Aorta (tissue), 4 donors: ENCODE results near the gene CYB5D1. TPM values are rescaled to one million over a fixed set of nuclear protein-coding genes. Genes with fewer than 3 reads are reported as not detected.

ENCODE experiments used
- polyA plus RNA-seq, 2 donors: library from polyadenylated mRNA; stranded (reverse); fragments of 200-250 nt; gene quantifications; one replicate each; pipeline ENCODE4 v1.2.3, GENCODE V29; 2013
- total RNA-seq, 2 donors: library from RNA; stranded (reverse); fragmentation: NEBNext Ultra II Directional; extraction: Animal tissue kit (Norgen Biotek cat#: 25700); gene quantifications; one replicate each; pipeline ENCODE4 v1.2.1, GENCODE V29; 2021
- donor health status: healthy with polysubstance abuse.
- donor health status: Bipolar disorder and iron deficiency.
- donor health status: DM: no; HTN: no; CAD: no.
- donor health status: DM: yes; HTN: yes; CAD: no.

The CYB5D1 gene
- total and polyA plus RNA-seq, 4 donors: 6.1 to 12.5 (median 9.4) TPM

Other genes with a start within 250 kb of the CYB5D1 start
- gene FXR2, start 243.1 kb upstream of the CYB5D1 start, total RNA-seq: 10 to 100 TPM; 25.3 to 31.1 TPM
- 10 to 100 TPM; 21.2 to 36.5 TPM for gene FXR2, start 243.1 kb upstream of the CYB5D1 start, polyA plus RNA-seq
- gene SAT2, start 230.2 kb upstream of the CYB5D1 start, total RNA-seq: 10 to 100 TPM; 45.9 to 67.4 TPM
- 100 to 1,000 TPM; 152 to 180 TPM for gene SAT2, start 230.2 kb upstream of the CYB5D1 start, polyA plus RNA-seq
- under 1 TPM in 1 of 2 donors, not detected in 1; 0.33 TPM for gene SHBG, start 227.9 kb upstream of the CYB5D1 start, total RNA-seq
- gene SHBG, start 227.9 kb upstream of the CYB5D1 start, polyA plus RNA-seq: under 1 TPM in 1 of 2 donors, not detected in 1; 0.20 TPM
- 1 to 10 TPM; 2.0 to 7.2 TPM for gene ATP1B2, start 207.1 kb upstream of the CYB5D1 start, total RNA-seq
- gene ATP1B2, start 207.1 kb upstream of the CYB5D1 start, polyA plus RNA-seq: 1 to 10 TPM; 1.9 to 2.8 TPM
- 10 to 100 TPM; 26.8 to 45.3 TPM for gene TP53, start 170.5 kb upstream of the CYB5D1 start, total RNA-seq
- gene TP53, start 170.5 kb upstream of the CYB5D1 start, polyA plus RNA-seq: 10 to 100 TPM in 1 of 2 donors, 1 to 10 TPM in 1; 9.5 to 10.2 TPM
- gene WRAP53, start 169.5 kb upstream of the CYB5D1 start, total RNA-seq: 1 to 10 TPM; 3.6 to 4.8 TPM
- gene WRAP53, start 169.5 kb upstream of the CYB5D1 start, polyA plus RNA-seq: 1 to 10 TPM; 4.8 to 7.3 TPM
- gene EFNB3, start 152.8 kb upstream of the CYB5D1 start, total RNA-seq: under 1 TPM; 0.19 to 0.84 TPM
- under 1 TPM in 1 of 2 donors, not detected in 1; 0.15 TPM for gene EFNB3, start 152.8 kb upstream of the CYB5D1 start, polyA plus RNA-seq
- 1 to 10 TPM in 1 of 2 donors, under 1 TPM in 1; 0.16 to 1.6 TPM for gene DNAH2, start 140.3 kb upstream of the CYB5D1 start, total RNA-seq
- under 1 TPM in 1 of 2 donors, not detected in 1; 0.08 TPM for gene DNAH2, start 140.3 kb upstream of the CYB5D1 start, polyA plus RNA-seq
- 10 to 100 TPM; 28.2 to 44.8 TPM for gene KDM6B, start 23.8 kb upstream of the CYB5D1 start, total RNA-seq
- 1 to 10 TPM; 3.1 to 6.9 TPM for gene KDM6B, start 23.8 kb upstream of the CYB5D1 start, polyA plus RNA-seq
- 10 to 100 TPM; 16.0 to 28.6 TPM for gene TMEM88, start 2.9 kb upstream of the CYB5D1 start, total RNA-seq
- 1 to 10 TPM in 1 of 2 donors, not detected in 1; 4.5 TPM for gene TMEM88, start 2.9 kb upstream of the CYB5D1 start, polyA plus RNA-seq
- gene NAA38, start 444 bp upstream of the CYB5D1 start, total RNA-seq: 10 to 100 TPM; 44.1 to 47.4 TPM
- gene NAA38, start 444 bp upstream of the CYB5D1 start, polyA plus RNA-seq: 100 to 1,000 TPM; 111 to 143 TPM
- gene CHD3, start 30.8 kb downstream of the CYB5D1 start, total RNA-seq: 100 to 1,000 TPM in 1 of 2 donors, 10 to 100 TPM in 1; 73.1 to 125 TPM
- 100 to 1,000 TPM in 1 of 2 donors, 10 to 100 TPM in 1; 88.8 to 119 TPM for gene CHD3, start 30.8 kb downstream of the CYB5D1 start, polyA plus RNA-seq
- gene RNF227, start 58.3 kb downstream of the CYB5D1 start, total RNA-seq: 1 to 10 TPM; 1.9 to 3.0 TPM
- 1 to 10 TPM in 1 of 2 donors, under 1 TPM in 1; 0.50 to 1.9 TPM for gene RNF227, start 58.3 kb downstream of the CYB5D1 start, polyA plus RNA-seq
- 1 to 10 TPM in 1 of 2 donors, under 1 TPM in 1; 0.62 to 1.9 TPM for gene KCNAB3, start 71.9 kb downstream of the CYB5D1 start, total RNA-seq
- gene KCNAB3, start 71.9 kb downstream of the CYB5D1 start, polyA plus RNA-seq: 1 to 10 TPM in 1 of 2 donors, under 1 TPM in 1; 0.38 to 1.2 TPM
- 100 to 1,000 TPM in 1 of 2 donors, 10 to 100 TPM in 1; 70.3 to 101 TPM for gene TRAPPC1, start 73.9 kb downstream of the CYB5D1 start, total RNA-seq
- gene TRAPPC1, start 73.9 kb downstream of the CYB5D1 start, polyA plus RNA-seq: 100 to 1,000 TPM in 1 of 2 donors, 10 to 100 TPM in 1; 93.5 to 126 TPM
- gene CNTROB, start 74.2 kb downstream of the CYB5D1 start, total RNA-seq: 10 to 100 TPM; 18.3 to 29.2 TPM
- gene CNTROB, start 74.2 kb downstream of the CYB5D1 start, polyA plus RNA-seq: 10 to 100 TPM in 1 of 2 donors, 1 to 10 TPM in 1; 6.0 to 39.1 TPM
- gene GUCY2D, start 144.6 kb downstream of the CYB5D1 start, total RNA-seq: not detected
- not detected for gene GUCY2D, start 144.6 kb downstream of the CYB5D1 start, polyA plus RNA-seq
- gene ALOX15B, start 181.1 kb downstream of the CYB5D1 start, total RNA-seq: 1 to 10 TPM in 1 of 2 donors, under 1 TPM in 1; 0.15 to 1.0 TPM
- gene ALOX15B, start 181.1 kb downstream of the CYB5D1 start, polyA plus RNA-seq: 1 to 10 TPM in 1 of 2 donors, under 1 TPM in 1; 0.26 to 2.0 TPM
- not detected for gene ALOX12B, start 229.7 kb downstream of the CYB5D1 start, total RNA-seq
- under 1 TPM in 1 of 2 donors, not detected in 1; 0.25 TPM for gene ALOX12B, start 229.7 kb downstream of the CYB5D1 start, polyA plus RNA-seq